Measurements from ENCODE around the gene HMCES.

Gene HMCES

GRCh38 chr3:129278439-129278965 lies at the start of gene HMCES:
HMCES (plus strand) TSS chr3:129278870; CDS start chr3:129279733, 863 bp downstream.
- no peak for TF ChIP-seq CTCF (IDR thresholded peaks at IDR 0.05; ENCODE audit: low read depth, low read length)
- DNase-seq (ENCODE audit: extremely low read depth, low read depth) = peak; percentile 51

DNA sequence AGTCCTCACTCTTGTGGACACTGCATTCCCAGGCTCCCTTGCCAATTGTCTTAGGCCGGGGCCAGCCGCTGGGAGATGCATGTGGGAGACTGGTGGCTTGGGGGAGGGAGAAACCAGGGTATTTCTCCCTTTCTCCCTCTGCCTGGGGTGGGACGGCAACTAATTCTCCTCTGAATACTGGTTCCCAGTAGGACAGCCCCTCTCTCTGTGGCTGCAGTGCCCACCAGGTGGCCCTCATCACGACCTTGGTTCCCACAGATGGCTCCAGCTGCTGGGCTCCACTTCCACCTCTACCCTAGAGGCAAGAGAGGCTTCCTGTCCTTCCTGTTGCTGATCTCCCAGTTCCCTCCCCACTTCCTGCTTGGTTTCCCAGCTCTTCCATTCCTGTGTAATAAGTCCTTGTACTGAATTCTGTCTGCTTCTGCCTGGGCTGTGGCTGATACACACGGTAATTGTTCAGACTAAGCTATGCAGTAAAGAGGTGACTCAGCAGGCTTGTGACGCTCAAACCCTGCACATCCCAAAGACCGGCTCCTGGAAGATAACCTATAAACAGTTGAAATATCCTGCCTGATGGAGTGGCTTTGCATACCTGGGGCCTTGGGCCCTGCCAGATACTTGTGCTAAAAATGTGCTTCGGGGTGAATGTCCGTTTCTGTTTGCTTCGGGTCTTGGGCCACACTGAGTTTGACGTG lies 49.6 kb upstream of the HMCES start:
- DNase-seq (ENCODE audit: extremely low read depth, low read depth) = no peak
- TF ChIP-seq CTCF (IDR thresholded peaks at IDR 0.05; ENCODE audit: low read depth, low read length) = no peak

- no peak for TF ChIP-seq CTCF (IDR thresholded peaks at IDR 0.05; ENCODE audit: low read depth, low read length)
- no peak for DNase-seq (ENCODE audit: extremely low read depth, low read depth)
These were observed 48.2 kb upstream of the HMCES start for GRCh38 chr3:129230311-129231019.

DNA sequence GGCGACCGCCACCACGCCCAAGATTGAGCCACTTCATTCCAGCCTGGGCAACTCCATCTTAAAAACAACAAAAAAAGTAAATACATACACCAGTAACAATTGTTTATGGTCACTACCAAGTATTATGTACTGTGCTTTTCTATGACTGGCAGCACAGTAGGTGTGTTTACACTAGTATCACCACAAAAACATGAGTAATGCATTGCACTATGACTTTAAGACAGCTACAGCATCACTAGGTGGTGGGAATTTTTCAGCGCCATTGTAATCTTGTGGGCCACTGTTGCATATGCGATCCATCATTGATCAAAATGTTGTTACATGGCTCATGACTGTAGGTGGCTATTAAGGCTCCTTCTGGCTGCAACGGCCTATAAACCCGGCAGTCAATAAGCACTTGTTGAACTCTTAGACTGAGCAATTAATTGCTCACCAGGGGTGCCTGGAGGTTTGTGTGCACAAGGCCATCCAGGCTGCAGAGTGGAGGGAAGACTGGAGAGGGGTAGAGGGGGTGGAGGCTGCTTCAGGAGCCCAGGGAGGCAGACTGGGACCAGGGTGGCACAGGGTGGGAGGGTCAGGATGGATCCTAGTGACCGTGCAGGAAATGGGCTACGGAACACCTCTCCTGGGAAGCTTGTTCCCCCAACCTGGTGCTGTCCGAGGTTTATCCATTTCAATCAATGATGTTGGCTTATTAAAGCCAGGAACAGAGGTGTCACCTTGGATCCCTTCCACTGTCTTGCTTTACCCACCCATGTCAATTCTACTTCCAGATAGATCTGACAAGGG lies 47.1 kb upstream of the HMCES start:
- DNase-seq (ENCODE audit: extremely low read depth, low read depth) = no peak
- no peak for TF ChIP-seq CTCF (IDR thresholded peaks at IDR 0.05; ENCODE audit: low read depth, low read length)

DNA sequence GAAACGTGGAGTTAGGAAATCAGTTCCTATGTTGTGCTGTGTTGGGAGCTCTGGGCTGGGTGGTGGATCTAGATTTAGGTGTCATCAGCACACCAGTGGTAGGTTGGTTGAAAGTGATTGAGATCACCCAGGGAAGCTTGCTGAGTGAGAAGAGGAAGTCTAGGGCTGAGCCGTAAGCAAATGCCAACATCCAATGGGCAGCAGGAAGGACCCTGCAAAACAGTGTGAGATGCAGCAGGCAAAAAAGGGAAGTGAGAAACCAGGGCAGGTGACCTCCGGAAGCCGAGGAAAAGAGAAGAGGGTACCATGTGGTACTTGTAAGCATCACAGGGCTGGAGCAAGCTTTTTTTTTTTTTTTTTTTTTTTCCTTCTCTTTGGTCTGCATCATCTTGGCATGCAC lies 45.1 kb upstream of the HMCES start:
- DNase-seq (ENCODE audit: extremely low read depth, low read depth) = no peak
- no peak for TF ChIP-seq CTCF (IDR thresholded peaks at IDR 0.05; ENCODE audit: low read depth, low read length)

DNA sequence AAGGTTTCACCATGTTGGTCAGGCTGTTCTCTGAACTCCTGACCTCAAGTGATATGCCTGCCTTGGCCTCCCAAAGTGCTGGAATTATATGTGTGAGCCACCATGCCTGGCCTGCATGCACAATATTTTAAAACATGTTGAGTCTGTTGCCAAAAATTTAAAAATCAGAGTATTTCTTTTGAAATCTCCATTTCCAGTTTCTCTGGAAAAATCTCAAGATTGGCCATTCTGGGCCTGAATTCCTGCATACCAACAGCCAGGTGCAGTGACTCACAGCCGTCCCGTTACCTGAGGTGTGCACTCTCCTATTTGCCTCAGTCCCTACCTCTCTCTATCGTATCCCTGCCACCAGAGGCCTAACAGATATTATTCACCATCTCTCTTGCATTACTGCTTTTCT lies 44.2 kb upstream of the HMCES start:
- TF ChIP-seq CTCF (IDR thresholded peaks at IDR 0.05; ENCODE audit: low read depth, low read length) = no peak
- no peak for DNase-seq (ENCODE audit: extremely low read depth, low read depth)
